SK-N-SH treated with all-trans-retinoic acid at 6 μM for 48 hours (cell line): ENCODE measurements around the gene GABBR1.

Experiments used
- ATAC-seq: fragments of 200-7000 bp; cut with Tn5 transposase; 3 replicates; pipeline ENCODE4 v1.9.1; 2020; ENCODE audit warnings: mild to moderate bottlenecking, moderate library complexity
- ARNTL ChIP-seq: fragments of 450-650 bp; formaldehyde crosslinking; IDR thresholded peaks from 2 replicates; pipeline ENCODE4 v1.5.0; 2020; ENCODE audit warnings: low read depth, mild to moderate bottlenecking, moderate library complexity, borderline replicate concordance
- BACH2 ChIP-seq: fragments of 250-450 bp; sonication (Bioruptor Pico); IDR thresholded peaks from 2 replicates; pipeline ENCODE4 v1.9.0; 2021; ENCODE audit warnings: mild to moderate bottlenecking, borderline replicate concordance
- CSDC2 ChIP-seq: fragments of 250-450 bp; sonication (Bioruptor Pico); IDR thresholded peaks from 2 replicates; pipeline ENCODE4 v1.5.0; 2020; ENCODE audit warnings: mild to moderate bottlenecking, moderate library complexity
- GLIS3 ChIP-seq: fragments of 250-450 bp; sonication (Bioruptor Pico); IDR thresholded peaks from 2 replicates; pipeline ENCODE4 v1.5.0; 2020; ENCODE audit warnings: mild to moderate bottlenecking, moderate library complexity
- ISL1 ChIP-seq: fragments of 250-450 bp; sonication (Bioruptor Pico); IDR thresholded peaks from 2 replicates; pipeline ENCODE4 v2.1.2; 2022; ENCODE audit warnings: mild to moderate bottlenecking, moderate library complexity
- OSR1 ChIP-seq: fragments of 250-450 bp; sonication (Bioruptor Pico); IDR thresholded peaks from 2 replicates; pipeline ENCODE4 v1.8.0; 2022; ENCODE audit warnings: moderate library complexity, mild to moderate bottlenecking, inconsistent platforms
- POU6F1 ChIP-seq: fragments of 250-450 bp; sonication (Bioruptor Pico); IDR thresholded peaks from 2 replicates; pipeline ENCODE4 v1.8.0; 2021; ENCODE audit warnings: low read depth, mild to moderate bottlenecking, moderate library complexity, borderline replicate concordance
- PPARA ChIP-seq: fragments of 250-450 bp; sonication (Bioruptor Pico); IDR thresholded peaks from 2 replicates; pipeline ENCODE4 v1.5.0; 2020; ENCODE audit warnings: mild to moderate bottlenecking, borderline replicate concordance
- RARB ChIP-seq: fragments of 250-450 bp; sonication (Bioruptor Pico); IDR thresholded peaks from 2 replicates; pipeline ENCODE4 v1.8.0; 2021; ENCODE audit warnings: mild to moderate bottlenecking, moderate library complexity
- SNAI2 ChIP-seq: fragments of 250-450 bp; sonication (Bioruptor Pico); IDR thresholded peaks from 2 replicates; pipeline ENCODE4 v1.5.0; 2020; ENCODE audit warnings: mild to moderate bottlenecking, moderate library complexity
- TCF4 ChIP-seq: fragments of 250-450 bp; sonication (Bioruptor Pico); IDR thresholded peaks from 2 replicates; pipeline ENCODE4 v1.8.0; 2021; ENCODE audit warnings: mild to moderate bottlenecking, moderate library complexity, borderline replicate concordance
- TOX ChIP-seq: fragments of 250-450 bp; sonication (Bioruptor Pico); IDR thresholded peaks from 2 replicates; pipeline ENCODE4 v1.8.0; 2021; ENCODE audit warnings: mild to moderate bottlenecking, moderate library complexity, borderline replicate concordance
- ZFP3 ChIP-seq: fragments of 250-450 bp; sonication (Bioruptor Pico); IDR thresholded peaks from 2 replicates; pipeline ENCODE4 v1.5.0; 2020; ENCODE audit warnings: mild to moderate bottlenecking, moderate library complexity
- ZFP30 ChIP-seq: fragments of 450-650 bp; formaldehyde crosslinking; IDR thresholded peaks from 2 replicates; pipeline ENCODE4 v1.5.0; 2022; ENCODE audit warnings: mild to moderate bottlenecking, moderate library complexity
- ZNF565 ChIP-seq: fragments of 450-650 bp; formaldehyde crosslinking; conservative IDR thresholded peaks from 2 replicates; pipeline ENCODE4 v1.5.0; 2020; ENCODE audit warnings: low read depth, mild to moderate bottlenecking, moderate library complexity
- TF ChIP-seq, protein P1 (sequence below): fragments of 250-450 bp; sonication (Bioruptor Pico); IDR thresholded peaks from 2 replicates; pipeline ENCODE4 v1.8.0; 2020; ENCODE audit warnings: mild to moderate bottlenecking, moderate library complexity, borderline replicate concordance
- TF ChIP-seq, protein P2 (sequence below): fragments of 250-450 bp; sonication (Bioruptor Pico); IDR thresholded peaks from 2 replicates; pipeline ENCODE4 v1.5.1; 2020; ENCODE audit warnings: low read depth, mild to moderate bottlenecking, moderate library complexity
- TF ChIP-seq, protein P3 (sequence below): fragments of 250-450 bp; sonication (Bioruptor Pico); IDR thresholded peaks from 2 replicates; pipeline ENCODE4 v1.5.1; 2021; ENCODE audit warnings: mild to moderate bottlenecking, moderate library complexity
- TF ChIP-seq, protein P4 (sequence below): fragments of 250-450 bp; sonication (Bioruptor Pico); IDR thresholded peaks from 2 replicates; pipeline ENCODE4 v1.5.0; 2020; ENCODE audit warnings: mild to moderate bottlenecking, moderate library complexity

Gene GABBR1

GRCh38 chr6:29652198-29652584 lies 19.2 kb upstream of the GABBR1 start:
- TF ChIP-seq PPARA (CRISPR knock-in tag) (no peak), OSR1 (CRISPR knock-in tag) (no peak), POU6F1 (CRISPR knock-in tag) (no peak), GLIS3 (no peak), ARNTL (CRISPR knock-in tag) (no peak), ZFP3 (CRISPR knock-in tag) (no peak), TCF4 (CRISPR knock-in tag) (no peak), ZNF565 (CRISPR knock-in tag) (no peak), TOX (CRISPR knock-in tag) (no peak), ISL1 (no peak), SNAI2 (no peak), CSDC2 (CRISPR knock-in tag) (no peak), BACH2 (CRISPR knock-in tag) (no peak), ZFP30 (CRISPR knock-in tag) (no peak)
- TF ChIP-seq, protein P1, sequence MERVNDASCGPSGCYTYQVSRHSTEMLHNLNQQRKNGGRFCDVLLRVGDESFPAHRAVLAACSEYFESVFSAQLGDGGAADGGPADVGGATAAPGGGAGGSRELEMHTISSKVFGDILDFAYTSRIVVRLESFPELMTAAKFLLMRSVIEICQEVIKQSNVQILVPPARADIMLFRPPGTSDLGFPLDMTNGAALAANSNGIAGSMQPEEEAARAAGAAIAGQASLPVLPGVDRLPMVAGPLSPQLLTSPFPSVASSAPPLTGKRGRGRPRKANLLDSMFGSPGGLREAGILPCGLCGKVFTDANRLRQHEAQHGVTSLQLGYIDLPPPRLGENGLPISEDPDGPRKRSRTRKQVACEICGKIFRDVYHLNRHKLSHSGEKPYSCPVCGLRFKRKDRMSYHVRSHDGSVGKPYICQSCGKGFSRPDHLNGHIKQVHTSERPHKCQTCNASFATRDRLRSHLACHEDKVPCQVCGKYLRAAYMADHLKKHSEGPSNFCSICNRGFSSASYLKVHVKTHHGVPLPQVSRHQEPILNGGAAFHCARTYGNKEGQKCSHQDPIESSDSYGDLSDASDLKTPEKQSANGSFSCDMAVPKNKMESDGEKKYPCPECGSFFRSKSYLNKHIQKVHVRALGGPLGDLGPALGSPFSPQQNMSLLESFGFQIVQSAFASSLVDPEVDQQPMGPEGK (CRISPR knock-in tag): no peak
- TF ChIP-seq, protein P2, sequence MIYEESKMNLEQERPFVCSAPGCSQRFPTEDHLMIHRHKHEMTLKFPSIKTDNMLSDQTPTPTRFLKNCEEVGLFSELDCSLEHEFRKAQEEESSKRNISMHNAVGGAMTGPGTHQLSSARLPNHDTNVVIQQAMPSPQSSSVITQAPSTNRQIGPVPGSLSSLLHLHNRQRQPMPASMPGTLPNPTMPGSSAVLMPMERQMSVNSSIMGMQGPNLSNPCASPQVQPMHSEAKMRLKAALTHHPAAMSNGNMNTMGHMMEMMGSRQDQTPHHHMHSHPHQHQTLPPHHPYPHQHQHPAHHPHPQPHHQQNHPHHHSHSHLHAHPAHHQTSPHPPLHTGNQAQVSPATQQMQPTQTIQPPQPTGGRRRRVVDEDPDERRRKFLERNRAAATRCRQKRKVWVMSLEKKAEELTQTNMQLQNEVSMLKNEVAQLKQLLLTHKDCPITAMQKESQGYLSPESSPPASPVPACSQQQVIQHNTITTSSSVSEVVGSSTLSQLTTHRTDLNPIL (CRISPR knock-in tag): no peak
- TF ChIP-seq, protein P3, sequence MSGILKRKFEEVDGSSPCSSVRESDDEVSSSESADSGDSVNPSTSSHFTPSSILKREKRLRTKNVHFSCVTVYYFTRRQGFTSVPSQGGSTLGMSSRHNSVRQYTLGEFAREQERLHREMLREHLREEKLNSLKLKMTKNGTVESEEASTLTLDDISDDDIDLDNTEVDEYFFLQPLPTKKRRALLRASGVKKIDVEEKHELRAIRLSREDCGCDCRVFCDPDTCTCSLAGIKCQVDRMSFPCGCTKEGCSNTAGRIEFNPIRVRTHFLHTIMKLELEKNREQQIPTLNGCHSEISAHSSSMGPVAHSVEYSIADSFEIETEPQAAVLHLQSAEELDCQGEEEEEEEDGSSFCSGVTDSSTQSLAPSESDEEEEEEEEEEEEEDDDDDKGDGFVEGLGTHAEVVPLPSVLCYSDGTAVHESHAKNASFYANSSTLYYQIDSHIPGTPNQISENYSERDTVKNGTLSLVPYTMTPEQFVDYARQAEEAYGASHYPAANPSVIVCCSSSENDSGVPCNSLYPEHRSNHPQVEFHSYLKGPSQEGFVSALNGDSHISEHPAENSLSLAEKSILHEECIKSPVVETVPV (CRISPR knock-in tag): no peak
- TF ChIP-seq, protein P4, sequence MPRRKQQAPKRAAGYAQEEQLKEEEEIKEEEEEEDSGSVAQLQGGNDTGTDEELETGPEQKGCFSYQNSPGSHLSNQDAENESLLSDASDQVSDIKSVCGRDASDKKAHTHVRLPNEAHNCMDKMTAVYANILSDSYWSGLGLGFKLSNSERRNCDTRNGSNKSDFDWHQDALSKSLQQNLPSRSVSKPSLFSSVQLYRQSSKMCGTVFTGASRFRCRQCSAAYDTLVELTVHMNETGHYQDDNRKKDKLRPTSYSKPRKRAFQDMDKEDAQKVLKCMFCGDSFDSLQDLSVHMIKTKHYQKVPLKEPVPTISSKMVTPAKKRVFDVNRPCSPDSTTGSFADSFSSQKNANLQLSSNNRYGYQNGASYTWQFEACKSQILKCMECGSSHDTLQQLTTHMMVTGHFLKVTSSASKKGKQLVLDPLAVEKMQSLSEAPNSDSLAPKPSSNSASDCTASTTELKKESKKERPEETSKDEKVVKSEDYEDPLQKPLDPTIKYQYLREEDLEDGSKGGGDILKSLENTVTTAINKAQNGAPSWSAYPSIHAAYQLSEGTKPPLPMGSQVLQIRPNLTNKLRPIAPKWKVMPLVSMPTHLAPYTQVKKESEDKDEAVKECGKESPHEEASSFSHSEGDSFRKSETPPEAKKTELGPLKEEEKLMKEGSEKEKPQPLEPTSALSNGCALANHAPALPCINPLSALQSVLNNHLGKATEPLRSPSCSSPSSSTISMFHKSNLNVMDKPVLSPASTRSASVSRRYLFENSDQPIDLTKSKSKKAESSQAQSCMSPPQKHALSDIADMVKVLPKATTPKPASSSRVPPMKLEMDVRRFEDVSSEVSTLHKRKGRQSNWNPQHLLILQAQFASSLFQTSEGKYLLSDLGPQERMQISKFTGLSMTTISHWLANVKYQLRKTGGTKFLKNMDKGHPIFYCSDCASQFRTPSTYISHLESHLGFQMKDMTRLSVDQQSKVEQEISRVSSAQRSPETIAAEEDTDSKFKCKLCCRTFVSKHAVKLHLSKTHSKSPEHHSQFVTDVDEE (CRISPR knock-in tag): no peak

GRCh38 chr6:29651413-29652197 lies 18.6 kb upstream of the GABBR1 start:
- no peak for TF ChIP-seq POU6F1 (CRISPR knock-in tag)
- no peak for TF ChIP-seq TCF4 (CRISPR knock-in tag)
- no peak for TF ChIP-seq CSDC2 (CRISPR knock-in tag)
- no peak for TF ChIP-seq OSR1 (CRISPR knock-in tag)
- no peak for TF ChIP-seq RARB (CRISPR knock-in tag)
- no peak for TF ChIP-seq ARNTL (CRISPR knock-in tag)
- no peak for TF ChIP-seq GLIS3
- TF ChIP-seq SNAI2: no peak
- peak; percentile 50 for ATAC-seq

More at GRCh38 chr6:29652198-29652584, 19.2 kb upstream of the GABBR1 start:
- ATAC-seq: no peak
